ENCODE data around the gene CDH18.

CDH18 gene

DNA sequence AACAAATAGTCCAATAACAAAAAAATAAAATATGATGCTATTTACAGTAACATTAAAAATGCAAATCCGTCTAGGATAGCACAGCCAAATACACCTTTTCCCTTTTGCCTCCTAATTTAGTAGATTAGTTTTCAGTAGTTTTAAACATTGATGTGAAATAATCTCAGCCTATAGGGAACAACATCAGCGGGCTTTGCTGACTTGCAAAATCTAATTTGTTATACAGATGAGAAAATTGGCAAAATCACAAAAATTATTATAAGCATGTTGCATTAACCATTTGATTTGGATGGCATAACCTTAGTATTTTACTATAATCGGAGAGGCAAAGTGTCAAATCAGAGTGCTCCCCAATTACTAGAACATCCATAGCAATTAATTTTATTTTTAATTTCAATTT, 563.5 kb downstream of the CDH18 start:
- DNase-seq (ENCODE audit: low read depth): no peak

Data from T follicular helper cell (primary cell).